HG03025 (cell line): ENCODE results near the gene MAPK14.
"Not testable (repeated sequence)": the region's sequence is repeated elsewhere in the genome, so short reads cannot be mapped to it uniquely, and the experiment has no call there.

Source experiments
- ATAC-seq: cut with Tn5 transposase; IDR thresholded peaks from one replicate; pipeline ENCODE4 v1.9.1; 2021; ENCODE audit warnings: mild to moderate bottlenecking, moderate library complexity; ENCODE audit not compliant: unreplicated experiment, low FRiP score

The MAPK14 gene

GRCh38 chr6:36027501-36028087 lies at the start of gene MAPK14:
TSS of gene MAPK14 (plus strand) at chr6:36027808. CDS start at chr6:36028158, 350 bp downstream.
- ATAC-seq = peak; percentile 81

- ATAC-seq = not testable (repeated sequence)
Observed at GRCh38 chr6:35980126-35980525, 47.5 kb upstream of the MAPK14 start.

DNA sequence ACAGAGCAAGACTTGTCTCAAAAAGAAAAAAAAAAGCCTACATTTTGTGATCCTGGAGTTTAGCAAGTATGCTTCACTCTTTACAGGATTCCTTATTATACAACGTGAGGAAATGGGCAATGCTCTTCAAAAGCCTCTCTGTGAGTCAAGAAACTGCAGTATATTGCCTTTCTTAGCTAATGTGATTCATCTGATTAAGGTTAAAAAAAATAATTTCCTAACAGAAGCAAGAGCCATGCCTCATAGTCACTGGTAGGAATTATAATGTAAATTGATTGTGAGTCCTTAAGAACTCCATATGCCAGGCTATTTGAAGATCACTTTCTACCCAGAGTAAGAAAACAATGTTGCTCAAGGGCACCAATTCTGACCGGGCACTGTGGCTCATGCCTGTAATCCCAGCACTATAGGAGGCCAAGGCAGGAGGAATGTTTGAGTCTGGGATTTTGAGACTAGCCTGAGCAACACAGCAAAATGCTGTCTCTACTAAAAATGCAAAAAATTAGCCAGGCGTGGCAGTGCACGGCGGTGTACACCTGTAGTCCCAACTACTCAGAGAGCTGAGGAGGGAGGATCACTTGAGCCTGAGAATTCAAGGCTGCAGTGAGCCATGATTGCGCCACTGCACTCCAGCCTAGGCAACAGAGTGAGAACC lies 46.5 kb upstream of the MAPK14 start:
- no peak for ATAC-seq

GRCh38 chr6:35984701-35985100 lies 42.9 kb upstream of the MAPK14 start:
- no peak for ATAC-seq

DNA sequence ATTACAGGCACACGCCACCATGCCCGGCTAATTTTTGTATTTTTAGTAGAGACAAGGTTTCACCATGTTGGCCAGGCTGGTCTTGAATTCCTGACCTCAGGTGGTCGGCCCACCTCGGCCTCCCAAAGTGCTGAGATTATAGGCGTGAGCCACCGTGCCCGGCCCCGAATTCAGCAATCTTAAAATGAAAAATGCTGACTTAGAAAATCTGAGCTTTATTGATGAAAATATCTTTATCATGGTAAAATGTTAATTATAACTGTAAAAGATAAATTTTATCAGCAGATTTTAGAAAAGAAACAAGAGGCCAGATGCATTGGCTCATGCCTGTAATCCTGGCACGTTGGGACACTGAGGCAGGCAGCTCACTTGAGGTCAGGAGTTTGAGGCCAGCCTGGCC lies 39.6 kb upstream of the MAPK14 start:
- ATAC-seq = not testable (repeated sequence)

DNA sequence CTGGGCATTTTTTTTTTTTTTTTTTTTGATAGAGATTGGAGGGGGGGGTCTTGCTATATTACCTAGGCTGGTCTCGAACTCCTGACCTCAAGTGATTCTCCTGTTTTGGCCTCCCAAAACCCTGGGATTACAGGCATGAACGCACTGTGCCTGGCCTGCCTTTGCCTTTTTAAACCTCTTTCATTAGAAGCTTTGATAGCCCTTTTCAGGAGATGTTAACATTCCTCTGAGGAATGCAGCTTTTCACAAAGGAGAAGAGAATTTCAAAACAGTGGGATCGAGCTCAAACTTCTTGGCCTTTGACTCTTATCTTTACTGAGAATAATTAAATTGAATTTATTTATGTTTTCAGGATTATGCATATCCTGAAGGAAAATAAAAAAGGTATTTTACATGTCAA lies 34.5 kb upstream of the MAPK14 start:
- no peak for ATAC-seq

GRCh38 chr6:36000451-36000850 lies 27.2 kb upstream of the MAPK14 start:
- no peak for ATAC-seq

DNA sequence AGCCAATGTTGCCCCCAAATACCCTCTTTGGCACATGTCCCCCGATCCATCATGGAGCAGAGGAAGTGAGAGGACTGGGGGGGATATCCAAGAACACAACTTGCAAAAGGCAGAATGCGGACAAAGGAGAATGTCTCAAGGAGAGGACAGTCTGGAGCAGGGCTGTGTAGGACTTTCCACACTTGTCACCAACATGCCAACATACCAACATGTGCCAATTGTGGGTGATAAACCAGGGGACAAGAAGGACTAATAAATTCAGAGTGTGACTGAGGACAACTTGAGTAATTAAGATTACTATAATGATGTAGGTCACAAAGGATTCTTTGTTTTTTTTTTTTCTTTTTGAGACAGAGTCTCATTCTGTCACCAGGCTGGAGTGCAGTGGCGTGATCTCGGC lies 11.9 kb upstream of the MAPK14 start:
- ATAC-seq = no peak

DNA sequence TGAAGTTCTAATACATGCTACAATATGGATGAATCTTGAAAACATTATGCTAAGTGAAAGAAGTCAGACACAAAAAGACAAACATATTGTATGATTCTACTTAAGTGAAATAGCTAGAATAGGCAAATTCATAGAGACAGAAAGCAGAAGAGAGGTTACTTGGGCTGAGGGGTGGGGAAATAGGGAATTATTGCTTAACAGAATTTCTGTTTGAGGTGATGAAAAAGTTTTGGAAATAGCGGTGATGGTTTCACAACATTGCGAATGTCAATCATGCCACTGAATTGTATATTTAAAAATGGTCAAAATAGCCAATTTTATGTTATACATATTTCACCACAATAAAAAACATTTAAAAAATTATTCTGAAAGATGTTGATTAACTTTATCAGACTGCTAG lies 9.3 kb upstream of the MAPK14 start:
- no peak for ATAC-seq

- no peak for ATAC-seq
Observed at GRCh38 chr6:36019167-36019566, 8.4 kb upstream of the MAPK14 start.

DNA sequence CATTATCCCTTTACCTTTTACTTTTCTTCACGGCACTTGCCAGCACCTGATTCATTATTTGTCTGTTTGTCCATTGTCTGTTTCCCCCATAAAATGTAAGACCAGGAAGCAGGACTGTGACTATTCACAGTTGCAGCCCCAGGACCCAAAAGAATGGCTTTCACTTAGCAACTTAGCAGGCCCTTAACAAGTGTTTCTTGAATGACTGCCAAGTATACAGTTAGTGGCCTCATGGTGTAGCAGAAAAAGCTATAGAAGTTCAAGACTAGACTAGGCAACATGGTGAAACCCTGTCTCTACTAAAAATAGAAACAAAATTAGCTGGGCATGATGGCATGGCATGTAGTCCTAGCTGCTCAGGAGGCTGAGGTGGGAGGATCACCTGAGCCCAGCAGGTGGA lies 7.5 kb upstream of the MAPK14 start:
- no peak for ATAC-seq

- ATAC-seq = no peak
Observed at GRCh38 chr6:36023996-36024795, 3.4 kb upstream of the MAPK14 start, which contains the start of gene SLC26A8. TSS of gene SLC26A8 (minus strand) at chr6:36024641. CDS start at chr6:36019707, 4,934 bp downstream.

GRCh38 chr6:36025260-36025931 lies 2.2 kb upstream of the MAPK14 start:
- ATAC-seq = no peak

DNA sequence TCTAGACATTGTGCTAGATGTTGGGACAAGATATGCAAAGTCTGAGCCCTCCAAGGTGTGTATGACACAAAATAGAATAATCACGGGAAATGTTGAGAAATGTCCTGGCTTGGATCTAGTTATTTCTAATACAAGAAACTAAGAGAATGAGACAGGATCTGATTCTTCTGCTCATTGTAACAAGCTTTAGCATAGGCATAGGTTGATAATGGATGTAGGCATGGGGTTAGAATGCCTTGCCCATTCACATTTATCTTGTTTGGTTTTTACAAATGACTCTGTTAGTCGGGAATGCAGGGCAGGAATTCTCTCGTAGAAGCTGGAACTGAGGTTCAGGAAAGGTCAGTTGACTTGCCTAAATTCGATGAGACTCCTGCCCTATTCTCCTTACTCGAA lies 1.7 kb upstream of the MAPK14 start:
- no peak for ATAC-seq

DNA sequence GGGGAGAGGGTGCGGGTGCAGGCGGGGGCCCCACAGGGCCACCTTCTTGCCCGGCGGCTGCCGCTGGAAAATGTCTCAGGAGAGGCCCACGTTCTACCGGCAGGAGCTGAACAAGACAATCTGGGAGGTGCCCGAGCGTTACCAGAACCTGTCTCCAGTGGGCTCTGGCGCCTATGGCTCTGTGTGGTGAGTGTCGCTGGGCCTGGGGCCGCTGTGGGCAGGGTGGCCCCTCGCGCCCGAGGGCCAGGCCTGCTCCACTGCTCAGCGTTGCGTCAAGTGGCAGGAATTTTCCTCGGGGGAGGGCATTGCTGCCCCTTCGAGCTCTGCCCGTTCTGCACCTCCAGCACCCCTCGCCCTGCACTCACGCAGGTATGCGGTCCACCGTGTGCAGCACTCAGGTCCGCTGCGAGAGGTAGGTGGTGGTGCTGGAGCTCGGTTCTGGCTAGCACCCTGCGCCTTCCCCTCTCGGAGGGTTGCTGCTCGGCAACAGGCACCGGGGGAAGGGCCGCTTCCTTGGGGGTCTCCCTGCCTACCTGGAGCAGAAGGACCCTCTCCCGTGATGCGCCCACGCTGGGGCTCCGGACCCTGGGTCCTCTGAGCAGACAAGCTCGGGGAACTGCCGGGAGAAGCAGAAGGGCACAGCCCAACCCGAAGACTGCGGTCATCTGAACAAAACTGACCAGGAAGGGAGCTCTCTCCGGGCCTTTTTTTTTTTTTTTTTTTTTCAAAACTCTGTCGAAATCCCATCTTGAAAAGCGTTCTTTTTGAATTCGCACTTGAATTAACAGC lies 674 bp downstream of the MAPK14 start:
- peak; percentile 28 for ATAC-seq

DNA sequence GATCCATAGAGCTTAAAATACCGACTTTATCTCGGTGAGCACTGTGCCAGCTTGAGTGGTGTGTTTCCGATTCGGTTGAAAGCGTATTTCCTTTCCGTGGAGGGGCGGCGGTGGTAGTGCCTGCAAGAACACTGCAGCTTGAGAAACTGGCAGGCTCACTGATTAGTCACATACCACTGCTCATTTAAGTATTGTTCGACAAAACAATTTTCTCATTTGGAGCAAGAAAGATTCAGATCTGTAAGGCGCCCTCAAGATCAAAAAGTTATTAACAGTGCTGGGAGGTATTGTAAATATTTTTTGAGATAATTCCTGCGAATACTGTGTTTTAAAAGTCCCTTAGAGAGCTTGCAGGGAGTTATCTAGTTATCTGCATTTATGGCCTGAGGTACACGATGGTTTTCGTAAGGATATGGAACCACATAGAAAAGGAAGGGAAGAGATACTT lies 1.3 kb downstream of the MAPK14 start:
- ATAC-seq = no peak

- ATAC-seq = no peak
Observed at GRCh38 chr6:36029464-36029863, 1.9 kb downstream of the MAPK14 start.

GRCh38 chr6:36032261-36032660 lies 4.7 kb downstream of the MAPK14 start:
- no peak for ATAC-seq

- not testable (repeated sequence) for ATAC-seq
Observed at GRCh38 chr6:36033144-36033543, 5.5 kb downstream of the MAPK14 start.

GRCh38 chr6:36033935-36034334 lies 6.3 kb downstream of the MAPK14 start:
- ATAC-seq = no peak
